ENCODE measurements around the gene BYSL.

DNA sequence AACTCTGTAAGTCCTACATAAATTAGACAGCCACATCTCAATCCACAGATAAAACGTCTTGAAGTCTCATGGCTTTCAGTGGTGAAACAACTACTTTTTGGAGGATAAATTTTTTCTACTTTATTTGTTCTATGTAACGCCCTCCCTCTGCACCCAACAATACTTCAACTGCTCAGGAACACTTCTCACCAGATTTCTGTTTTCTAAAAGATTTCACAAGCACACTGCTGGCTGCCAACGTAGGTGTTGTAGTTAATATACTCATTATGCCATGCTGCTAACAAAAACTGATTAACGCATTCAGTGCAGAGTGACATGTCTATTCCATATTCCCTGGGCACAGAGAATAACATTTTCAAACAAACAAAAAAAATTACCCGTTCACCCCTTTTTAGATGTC is 36.3 kb upstream of the BYSL start:
- TF ChIP-seq, protein P1, sequence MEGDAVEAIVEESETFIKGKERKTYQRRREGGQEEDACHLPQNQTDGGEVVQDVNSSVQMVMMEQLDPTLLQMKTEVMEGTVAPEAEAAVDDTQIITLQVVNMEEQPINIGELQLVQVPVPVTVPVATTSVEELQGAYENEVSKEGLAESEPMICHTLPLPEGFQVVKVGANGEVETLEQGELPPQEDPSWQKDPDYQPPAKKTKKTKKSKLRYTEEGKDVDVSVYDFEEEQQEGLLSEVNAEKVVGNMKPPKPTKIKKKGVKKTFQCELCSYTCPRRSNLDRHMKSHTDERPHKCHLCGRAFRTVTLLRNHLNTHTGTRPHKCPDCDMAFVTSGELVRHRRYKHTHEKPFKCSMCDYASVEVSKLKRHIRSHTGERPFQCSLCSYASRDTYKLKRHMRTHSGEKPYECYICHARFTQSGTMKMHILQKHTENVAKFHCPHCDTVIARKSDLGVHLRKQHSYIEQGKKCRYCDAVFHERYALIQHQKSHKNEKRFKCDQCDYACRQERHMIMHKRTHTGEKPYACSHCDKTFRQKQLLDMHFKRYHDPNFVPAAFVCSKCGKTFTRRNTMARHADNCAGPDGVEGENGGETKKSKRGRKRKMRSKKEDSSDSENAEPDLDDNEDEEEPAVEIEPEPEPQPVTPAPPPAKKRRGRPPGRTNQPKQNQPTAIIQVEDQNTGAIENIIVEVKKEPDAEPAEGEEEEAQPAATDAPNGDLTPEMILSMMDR (IDR thresholded peaks at IDR 0.05; ENCODE audit: low read depth, low read length): no peak
- no peak for TF ChIP-seq EZH2phosphoT487 (IDR thresholded peaks at IDR 0.05; ENCODE audit: low read depth)
